RWPE2 (cell line): ENCODE measurements around the gene NTRK2.

ENCODE experiments used
- ATAC-seq: fragments of 200-7000 bp; cut with Tn5 transposase; 3 replicates; pipeline ENCODE4 v1.9.1; 2021; ENCODE audit warnings: low read depth
- DNase-seq: peaks from one replicate; pipeline ENCODE4 v3.0.0-alpha.2; 2020; ENCODE audit warnings: low spot score
- H3K27ac ChIP-seq: fragments of 450-650 bp; 2 replicates; pipeline ENCODE4 v1.5.1; 2017; ENCODE audit warnings: mild to moderate bottlenecking; ENCODE audit not compliant: poor library complexity, severe bottlenecking
- H3K27me3 ChIP-seq: fragments of 250-450 bp; sonication (Bioruptor Pico); 2 replicates; pipeline ENCODE4 v1.5.1; 2021; ENCODE audit warnings: mild to moderate bottlenecking, moderate library complexity; ENCODE audit not compliant: insufficient read depth, poor library complexity, severe bottlenecking
- H3K36me3 ChIP-seq: fragments of 250-450 bp; sonication (Bioruptor Pico); 2 replicates; pipeline ENCODE4 v1.5.1; 2020; ENCODE audit warnings: low read depth, mild to moderate bottlenecking, moderate library complexity
- H3K4me1 ChIP-seq: fragments of 250-450 bp; sonication (Bioruptor Pico); 2 replicates; pipeline ENCODE4 v1.5.1; 2021; ENCODE audit warnings: mild to moderate bottlenecking, moderate library complexity; ENCODE audit not compliant: insufficient read depth, poor library complexity, severe bottlenecking
- H3K4me3 ChIP-seq: fragments of 250-450 bp; sonication (Bioruptor Pico); 2 replicates; pipeline ENCODE4 v1.5.1; 2021; ENCODE audit warnings: mild to moderate bottlenecking, moderate library complexity; ENCODE audit not compliant: severe bottlenecking
- H3K9me3 ChIP-seq: fragments of 250-450 bp; sonication (Bioruptor Pico); 2 replicates; pipeline ENCODE4 v1.5.1; 2021; ENCODE audit warnings: mild to moderate bottlenecking, moderate library complexity; ENCODE audit not compliant: severe bottlenecking
- CTCF ChIP-seq: fragments of 450-650 bp; IDR thresholded peaks from one replicate; pipeline ENCODE4 v1.5.1; 2017; ENCODE audit warnings: mild to moderate bottlenecking, moderate library complexity; ENCODE audit not compliant: poor library complexity, severe bottlenecking

The NTRK2 gene

GRCh38 chr9:84843175-84843824 lies 173.8 kb downstream of the NTRK2 start:
- Histone ChIP-seq H3K9me3 (no peaks in the 10 kb centered on the region), H3K36me3 (no peaks in the 10 kb centered on the region), H3K27me3 (no peaks in the 10 kb centered on the region), H3K4me1 (peaks cover 12% of the 10 kb centered on the region), H3K4me3 (no peak overlapping the region), H3K27ac (no peak overlapping the region)
- TF ChIP-seq CTCF: no peak
- ATAC-seq (no peak), DNase-seq (no peak)

GRCh38 chr9:84845956-84846900 lies 176.7 kb downstream of the NTRK2 start:
- peak; percentile 100 for ATAC-seq
- H3K27ac ChIP-seq: no peak overlapping the region
- peaks cover 15% of the 10 kb centered on the region for H3K4me1 ChIP-seq

GRCh38 chr9:84846906-84847305 lies 177.4 kb downstream of the NTRK2 start:
- DNase-seq (no peak), ATAC-seq (no peak)
- Histone ChIP-seq H3K4me1 (peaks cover 21% of the 10 kb centered on the region), H3K9me3 (no peaks in the 10 kb centered on the region), H3K27me3 (no peaks in the 10 kb centered on the region), H3K36me3 (no peaks in the 10 kb centered on the region), H3K4me3 (no peak overlapping the region), H3K27ac (no peak overlapping the region)
- TF ChIP-seq CTCF: no peak

More at GRCh38 chr9:84845956-84846900, 176.7 kb downstream of the NTRK2 start:
- H3K36me3 ChIP-seq: no peaks in the 10 kb centered on the region
- DNase-seq: peak; percentile 63
- H3K9me3 ChIP-seq: no peaks in the 10 kb centered on the region
- no peak overlapping the region for H3K4me3 ChIP-seq
- H3K27me3 ChIP-seq: no peaks in the 10 kb centered on the region
- TF ChIP-seq CTCF: no peak

- no peak for TF ChIP-seq CTCF
- Histone ChIP-seq H3K27me3 (no peaks in the 10 kb centered on the region), H3K9me3 (no peaks in the 10 kb centered on the region), H3K4me3 (no peak overlapping the region), H3K4me1 (peaks cover 25% of the 10 kb centered on the region), H3K27ac (no peak overlapping the region), H3K36me3 (no peaks in the 10 kb centered on the region)
- ATAC-seq (no peak), DNase-seq (no peak)
These were observed 179.5 kb downstream of the NTRK2 start for GRCh38 chr9:84849049-84849448.
